Measurements from ENCODE around the gene SLC29A3. TPM values are rescaled to one million over a fixed set of nuclear protein-coding genes. Genes with fewer than 3 reads are reported as not detected.

SLC29A3 gene
- total RNA-seq, 4 donors from 2014 or later, result 0.87 to 3.1 (median 2.3) TPM

GRCh38 chr10:71382757-71383156 is 63.7 kb downstream of the SLC29A3 start:
- peaks cover 0 to 6% (median 3%) of the 10 kb centered on the region in 3 donors for H3K4me1 ChIP-seq
- intact Hi-C loops (cut with DNase I), result loop anchor here (10.0 kb wide), 1 partner anchor 68 kb away; the partner anchor contains the start of gene SLC29A3
- no peak overlapping the region for H3K4me3 ChIP-seq
- TF ChIP-seq CTCF (IDR thresholded peaks at IDR 0.05) (no peak), POLR2A (IDR thresholded peaks at IDR 0.05) (no peak)
- no peaks in the 10 kb centered on the region for H3K36me3 ChIP-seq
- DNase-seq, result no peak
- no peaks in the 10 kb centered on the region for H3K9me3 ChIP-seq
- H3K27me3 ChIP-seq, result no peaks in the 10 kb centered on the region
- H3K27ac ChIP-seq, result no peak overlapping the region
- 90 to 100% methylated on average over 1 of the region's 1 CpG for WGBS, 2 donors

GRCh38 chr10:71383972-71384687 is 65.1 kb downstream of the SLC29A3 start:
- Histone ChIP-seq H3K27me3 (no peaks in the 10 kb centered on the region), H3K9me3 (no peaks in the 10 kb centered on the region), H3K4me3 (no peak overlapping the region), H3K4me1 (no peaks in the 10 kb centered on the region), H3K27ac (no peak overlapping the region), H3K36me3 (no peaks in the 10 kb centered on the region)
- WGBS, 2 donors, result 19 to 31% methylated on average over 7 to 10 of the region's 10 CpGs
- DNase-seq, result no peak
- intact Hi-C loops (cut with DNase I), result loop anchor here (10.0 kb wide), 1 partner anchor 69 kb away; the partner anchor contains the start of gene SLC29A3
- TF ChIP-seq POLR2A (IDR thresholded peaks at IDR 0.05) (no peak), CTCF (IDR thresholded peaks at IDR 0.05) (peak; percentile 78 to 95 (median 88))

- DNase-seq, result no peak
- Histone ChIP-seq H3K36me3 (no peaks in the 10 kb centered on the region), H3K27me3 (peaks cover 0 to 25% (median 0%) of the 10 kb centered on the region in 4 donors), H3K9me3 (no peaks in the 10 kb centered on the region), H3K4me1 (no peaks in the 10 kb centered on the region), H3K4me3 (no peak overlapping the region), H3K27ac (no peak overlapping the region)
- 83 to 90% methylated on average over 5 of the region's 5 CpGs for WGBS, 2 donors
- no peak for TF ChIP-seq POLR2A (IDR thresholded peaks at IDR 0.05)
- no peak for TF ChIP-seq CTCF (IDR thresholded peaks at IDR 0.05)
- intact Hi-C loops (cut with DNase I), result loop anchor here (10.0 kb wide), 1 partner anchor 73 kb away; the partner anchor contains the start of gene SLC29A3
Observed at GRCh38 chr10:71388171-71388570, 69.1 kb downstream of the SLC29A3 start.

- no peak overlapping the region for H3K4me3 ChIP-seq
- no peaks in the 10 kb centered on the region for H3K9me3 ChIP-seq
- H3K36me3 ChIP-seq, result no peaks in the 10 kb centered on the region
- intact Hi-C loops (cut with DNase I), result loop anchor here (10.0 kb wide), 1 partner anchor 74 kb away; the partner anchor contains the start of gene SLC29A3
- H3K27me3 ChIP-seq, result peaks cover 0 to 25% (median 0%) of the 10 kb centered on the region in 4 donors
- no peak for DNase-seq
- H3K4me1 ChIP-seq, result no peaks in the 10 kb centered on the region
- WGBS, 2 donors, result 72 to 85% methylated on average over 7 to 8 of the region's 8 CpGs
- H3K27ac ChIP-seq, result no peak overlapping the region
- no peak for TF ChIP-seq POLR2A (IDR thresholded peaks at IDR 0.05)
- TF ChIP-seq CTCF (IDR thresholded peaks at IDR 0.05), result no peak
Observed at GRCh38 chr10:71388583-71389310, 69.7 kb downstream of the SLC29A3 start.
